Progenitor cell of endocrine pancreas (in vitro differentiated cells): ENCODE data around the gene HBA2. TPM values are rescaled to one million over a fixed set of nuclear protein-coding genes. Genes with fewer than 3 reads are reported as not detected.
A peak's percentile ranks its signal among the peaks of the same experiment; 100 is the strongest.
"Not testable (repeated sequence)": the region's sequence is repeated elsewhere in the genome, so short reads cannot be mapped to it uniquely, and the experiment has no call there.

Source experiments
- DNase-seq: peaks from one replicate; pipeline ENCODE4 v3.0.0; 2021; ENCODE audit warnings: low spot score; ENCODE audit not compliant: unreplicated experiment
- H3K27ac Mint-ChIP-seq: 2 replicates; pipeline ENCODE4 v1.8.0; 2021; ENCODE audit warnings: mild to moderate bottlenecking, moderate library complexity, mixed read lengths
- H3K27me3 Mint-ChIP-seq: 2 replicates; pipeline ENCODE4 v1.8.0; 2021; ENCODE audit warnings: mixed read lengths
- H3K36me3 Mint-ChIP-seq: 2 replicates; pipeline ENCODE4 v1.8.0; 2022; ENCODE audit warnings: mixed read lengths; ENCODE audit not compliant: insufficient read depth
- H3K4me1 Mint-ChIP-seq: 2 replicates; pipeline ENCODE4 v1.8.0; 2021; ENCODE audit warnings: low read depth, mixed read lengths
- H3K4me3 Mint-ChIP-seq: 2 replicates; pipeline ENCODE4 v1.8.0; 2021; ENCODE audit warnings: low read depth, mild to moderate bottlenecking, moderate library complexity, mixed read lengths
- H3K9me3 Mint-ChIP-seq: 2 replicates; pipeline ENCODE4 v1.8.0; 2021; ENCODE audit warnings: low read depth, mixed read lengths
- total RNA-seq: library from RNA; stranded (reverse); gene quantifications from 2 replicates; pipeline ENCODE4 v1.2.1, GENCODE V29; 2021
- TF ChIP-seq, protein P1 (sequence below): fragments of 200-600 bp; sonication (generic); IDR thresholded peaks from one replicate; pipeline ENCODE4 v1.5.0; 2021; ENCODE audit warnings: antibody characterized with exemption, mild to moderate bottlenecking; ENCODE audit not compliant: unreplicated experiment

The HBA2 gene
- total RNA-seq, 1 donor from 2014 or later: not detected

DNA sequence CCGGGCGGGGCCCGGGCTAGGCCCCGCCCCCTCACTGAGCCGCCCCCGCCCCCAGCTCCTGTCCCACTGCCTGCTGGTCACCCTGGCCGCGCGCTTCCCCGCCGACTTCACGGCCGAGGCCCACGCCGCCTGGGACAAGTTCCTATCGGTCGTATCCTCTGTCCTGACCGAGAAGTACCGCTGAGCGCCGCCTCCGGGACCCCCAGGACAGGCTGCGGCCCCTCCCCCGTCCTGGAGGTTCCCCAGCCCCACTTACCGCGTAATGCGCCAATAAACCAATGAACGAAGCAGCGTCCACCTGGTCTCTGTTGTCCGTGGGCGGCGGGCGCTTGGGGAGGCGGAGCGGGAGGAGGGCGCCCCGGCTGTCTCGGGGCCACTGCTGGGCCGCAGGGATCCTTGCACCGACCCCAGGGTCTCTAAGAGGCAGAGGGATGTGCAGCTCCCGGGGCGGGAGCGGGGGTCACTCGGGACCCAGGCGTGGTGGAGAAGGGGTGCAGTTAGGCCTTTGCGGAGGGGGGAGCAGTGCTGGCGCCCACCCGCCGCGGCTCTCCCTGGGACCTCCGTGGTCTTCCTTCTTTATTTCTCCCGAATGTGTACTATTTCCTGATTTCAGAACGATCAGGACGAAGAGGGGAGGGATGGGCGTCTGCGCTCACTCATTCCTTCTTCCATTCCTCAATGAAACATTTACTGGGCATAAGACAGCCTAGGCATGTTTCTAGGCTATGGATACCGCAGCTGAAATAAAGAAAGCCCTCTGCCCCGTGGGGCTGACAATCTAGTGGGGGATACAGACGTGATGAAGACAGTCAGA, 18.3 kb upstream of the HBA2 start:
- Mint-ChIP-seq H3K27ac (peak overlapping the region; percentile 9), H3K4me3 (peak overlapping the region; percentile 50), H3K27me3 (peaks cover 64% of the 10 kb centered on the region), H3K36me3 (no peaks in the 10 kb centered on the region), H3K4me1 (peaks cover 3% of the 10 kb centered on the region), H3K9me3 (no peaks in the 10 kb centered on the region)
- TF ChIP-seq, protein P1, sequence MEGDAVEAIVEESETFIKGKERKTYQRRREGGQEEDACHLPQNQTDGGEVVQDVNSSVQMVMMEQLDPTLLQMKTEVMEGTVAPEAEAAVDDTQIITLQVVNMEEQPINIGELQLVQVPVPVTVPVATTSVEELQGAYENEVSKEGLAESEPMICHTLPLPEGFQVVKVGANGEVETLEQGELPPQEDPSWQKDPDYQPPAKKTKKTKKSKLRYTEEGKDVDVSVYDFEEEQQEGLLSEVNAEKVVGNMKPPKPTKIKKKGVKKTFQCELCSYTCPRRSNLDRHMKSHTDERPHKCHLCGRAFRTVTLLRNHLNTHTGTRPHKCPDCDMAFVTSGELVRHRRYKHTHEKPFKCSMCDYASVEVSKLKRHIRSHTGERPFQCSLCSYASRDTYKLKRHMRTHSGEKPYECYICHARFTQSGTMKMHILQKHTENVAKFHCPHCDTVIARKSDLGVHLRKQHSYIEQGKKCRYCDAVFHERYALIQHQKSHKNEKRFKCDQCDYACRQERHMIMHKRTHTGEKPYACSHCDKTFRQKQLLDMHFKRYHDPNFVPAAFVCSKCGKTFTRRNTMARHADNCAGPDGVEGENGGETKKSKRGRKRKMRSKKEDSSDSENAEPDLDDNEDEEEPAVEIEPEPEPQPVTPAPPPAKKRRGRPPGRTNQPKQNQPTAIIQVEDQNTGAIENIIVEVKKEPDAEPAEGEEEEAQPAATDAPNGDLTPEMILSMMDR: no peak
- no peak for DNase-seq

DNA sequence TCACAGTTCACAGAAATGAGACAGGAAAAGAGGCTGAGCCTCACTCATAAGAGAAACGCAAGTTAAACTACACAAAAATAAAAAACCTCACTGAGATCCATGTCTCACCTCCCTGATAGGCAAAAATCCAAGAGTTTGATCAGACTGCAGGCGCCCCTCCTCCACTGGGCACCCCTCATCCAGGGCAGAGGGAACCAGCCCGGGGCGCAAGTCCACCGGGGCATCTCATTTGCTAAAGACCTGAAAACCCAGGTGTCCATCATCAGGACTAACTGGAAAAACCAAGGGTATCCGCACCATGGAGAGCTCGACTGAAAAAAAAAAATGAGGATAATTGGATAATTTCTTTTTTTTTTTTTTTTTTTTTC, 17.7 kb upstream of the HBA2 start:
- TF ChIP-seq, protein P1: no peak
- Mint-ChIP-seq H3K4me3 (peak overlapping the region; percentile 41), H3K9me3 (no peaks in the 10 kb centered on the region), H3K36me3 (no peaks in the 10 kb centered on the region), H3K27me3 (peaks cover 62% of the 10 kb centered on the region), H3K27ac (no peak overlapping the region), H3K4me1 (peaks cover 3% of the 10 kb centered on the region)
- DNase-seq: no peak

DNA sequence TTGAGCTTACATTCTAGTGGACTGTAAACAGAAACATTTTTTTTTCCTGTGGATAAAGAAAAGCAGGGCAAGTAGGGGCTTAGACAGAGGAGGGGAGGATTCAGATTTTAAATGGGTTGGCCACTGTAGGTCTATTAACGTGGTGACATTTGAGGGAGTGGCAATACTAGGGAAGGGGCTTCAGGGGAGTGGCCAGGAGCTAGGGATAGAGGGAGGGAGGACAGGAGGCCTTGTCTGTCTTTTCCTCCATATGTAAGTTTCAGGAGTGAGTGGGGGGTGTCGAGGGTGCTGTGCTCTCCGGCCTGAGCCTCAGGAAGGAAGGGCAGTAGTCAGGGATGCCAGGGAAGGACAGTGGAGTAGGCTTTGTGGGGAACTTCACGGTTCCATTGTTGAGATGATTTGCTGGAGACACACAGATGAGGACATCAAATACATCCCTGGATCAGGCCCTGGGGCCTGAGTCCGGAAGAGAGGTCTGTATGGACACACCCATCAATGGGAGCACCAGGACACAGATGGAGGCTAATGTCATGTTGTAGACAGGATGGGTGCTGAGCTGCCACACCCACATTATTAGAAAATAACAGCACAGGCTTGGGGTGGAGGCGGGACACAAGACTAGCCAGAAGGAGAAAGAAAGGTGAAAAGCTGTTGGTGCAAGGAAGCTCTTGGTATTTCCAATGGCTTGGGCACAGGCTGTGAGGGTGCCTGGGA, 13.4 kb upstream of the HBA2 start:
- H3K36me3 Mint-ChIP-seq: no peaks in the 10 kb centered on the region
- no peaks in the 10 kb centered on the region for H3K9me3 Mint-ChIP-seq
- H3K27me3 Mint-ChIP-seq: peaks cover 57% of the 10 kb centered on the region
- no peak for DNase-seq
- H3K27ac Mint-ChIP-seq: no peak overlapping the region
- TF ChIP-seq, protein P1: no peak
- no peak overlapping the region for H3K4me3 Mint-ChIP-seq
- H3K4me1 Mint-ChIP-seq: peaks cover 3% of the 10 kb centered on the region

DNA sequence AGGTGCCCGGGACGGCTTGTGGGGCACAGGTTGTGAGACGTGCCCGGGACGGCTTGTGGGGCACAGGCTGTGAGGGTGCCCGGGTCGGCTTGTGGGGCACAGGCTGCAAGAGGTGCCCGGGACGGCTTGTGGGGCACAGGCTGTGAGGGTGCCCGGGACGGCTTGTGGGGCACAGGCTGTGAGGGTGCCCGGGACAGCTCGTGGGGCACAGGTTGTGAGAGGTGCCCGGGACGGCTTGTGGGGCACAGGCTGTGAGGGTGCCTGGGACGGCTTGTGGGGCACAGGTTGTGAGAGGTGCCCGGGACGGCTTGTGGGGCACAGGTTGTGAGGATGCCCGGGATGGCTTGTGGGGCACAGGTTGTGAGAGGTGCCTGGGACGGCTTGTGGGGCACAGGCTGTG, 12.4 kb upstream of the HBA2 start:
- not testable (repeated sequence) for H3K4me3 Mint-ChIP-seq, DNase-seq, H3K4me1 Mint-ChIP-seq, H3K9me3 Mint-ChIP-seq, H3K27ac Mint-ChIP-seq, H3K36me3 Mint-ChIP-seq
- H3K27me3 Mint-ChIP-seq: peaks cover 52% of the 10 kb centered on the region

DNA sequence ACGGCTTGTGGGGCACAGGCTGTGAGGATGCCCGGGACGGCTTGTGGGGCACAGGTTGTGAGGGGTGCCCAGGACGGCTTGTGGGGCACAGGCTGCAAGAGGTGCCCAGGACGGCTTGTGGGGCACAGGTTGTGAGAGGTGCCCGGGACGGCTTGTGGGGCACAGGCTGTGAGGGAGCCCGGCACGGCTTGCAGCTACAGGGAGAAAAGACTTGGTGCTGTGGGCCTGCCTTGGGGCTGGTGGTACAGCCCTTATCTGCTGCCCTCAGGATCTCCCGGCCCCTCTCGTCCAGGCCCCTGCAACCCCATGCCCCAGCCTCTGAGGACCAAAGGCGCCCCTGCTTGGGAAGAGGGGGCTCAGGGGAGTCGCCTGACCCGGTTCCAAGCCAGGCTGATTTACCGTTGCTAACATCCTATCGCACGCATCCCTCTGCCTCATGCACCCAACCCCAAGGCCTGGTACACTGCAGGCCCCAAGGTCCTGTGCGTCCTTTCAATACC, 11.9 kb upstream of the HBA2 start:
- Mint-ChIP-seq H3K36me3 (no peaks in the 10 kb centered on the region), H3K27me3 (peaks cover 53% of the 10 kb centered on the region), H3K9me3 (no peaks in the 10 kb centered on the region), H3K27ac (no peak overlapping the region), H3K4me3 (no peak overlapping the region), H3K4me1 (no peaks in the 10 kb centered on the region)
- DNase-seq: no peak
- TF ChIP-seq, protein P1: no peak
